Activated CD8-positive, alpha-beta memory T cell treated with anti-CD3 and anti-CD28 coated beads, Interleukin-2, amount 50 U/mL, for 1 hour (primary cell): Measurements from ENCODE around the gene INSRR.

Experiments
- DNase-seq: peaks from one replicate; pipeline ENCODE4 v3.0.0-alpha.2; 2020; ENCODE audit errors: extremely low read depth

INSRR gene

DNA sequence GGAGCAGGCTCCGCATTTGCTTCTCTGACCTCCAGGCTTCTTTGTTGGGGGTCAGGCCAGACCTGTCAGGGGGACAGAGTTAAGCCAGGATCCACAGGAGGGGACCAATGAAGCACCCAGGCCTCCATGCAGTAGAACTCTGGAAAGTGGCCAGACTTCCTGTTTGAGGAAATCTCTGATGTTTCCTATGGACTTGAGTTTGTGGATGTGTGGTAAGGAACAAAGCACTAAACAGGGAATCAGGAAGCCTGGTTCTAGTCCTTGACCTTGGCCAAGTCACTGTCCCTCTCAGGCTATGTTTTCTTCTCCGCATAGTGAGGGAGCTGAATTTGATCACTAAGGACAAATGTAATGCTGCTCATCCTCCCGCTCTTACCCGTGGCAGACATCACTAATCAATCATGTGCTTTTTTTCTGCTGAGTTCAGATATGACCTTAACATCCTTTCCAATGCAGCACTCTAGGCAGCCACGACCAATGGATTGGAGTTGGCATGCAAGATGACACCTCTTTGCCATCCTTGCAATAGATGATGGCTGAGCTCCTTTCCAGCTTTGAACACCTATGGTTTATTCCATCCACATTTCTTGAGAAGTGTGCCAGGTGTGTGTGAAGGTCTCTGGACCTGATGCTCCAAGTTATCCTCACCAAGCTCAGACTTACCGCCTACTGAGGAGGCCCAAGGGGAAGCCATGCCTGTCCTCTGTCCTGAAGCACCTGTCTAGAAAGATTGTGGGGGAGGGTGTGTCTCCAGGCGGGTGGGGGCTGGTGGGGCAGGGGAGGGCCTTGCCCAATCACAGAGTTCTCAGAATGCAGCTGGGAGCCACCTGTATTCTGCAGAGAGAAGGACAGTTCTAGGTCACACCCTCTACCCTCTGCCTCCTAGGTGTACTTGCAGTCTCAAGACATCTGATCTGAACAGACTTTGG, 52.1 kb downstream of the INSRR start:
- no peak for DNase-seq

DNA sequence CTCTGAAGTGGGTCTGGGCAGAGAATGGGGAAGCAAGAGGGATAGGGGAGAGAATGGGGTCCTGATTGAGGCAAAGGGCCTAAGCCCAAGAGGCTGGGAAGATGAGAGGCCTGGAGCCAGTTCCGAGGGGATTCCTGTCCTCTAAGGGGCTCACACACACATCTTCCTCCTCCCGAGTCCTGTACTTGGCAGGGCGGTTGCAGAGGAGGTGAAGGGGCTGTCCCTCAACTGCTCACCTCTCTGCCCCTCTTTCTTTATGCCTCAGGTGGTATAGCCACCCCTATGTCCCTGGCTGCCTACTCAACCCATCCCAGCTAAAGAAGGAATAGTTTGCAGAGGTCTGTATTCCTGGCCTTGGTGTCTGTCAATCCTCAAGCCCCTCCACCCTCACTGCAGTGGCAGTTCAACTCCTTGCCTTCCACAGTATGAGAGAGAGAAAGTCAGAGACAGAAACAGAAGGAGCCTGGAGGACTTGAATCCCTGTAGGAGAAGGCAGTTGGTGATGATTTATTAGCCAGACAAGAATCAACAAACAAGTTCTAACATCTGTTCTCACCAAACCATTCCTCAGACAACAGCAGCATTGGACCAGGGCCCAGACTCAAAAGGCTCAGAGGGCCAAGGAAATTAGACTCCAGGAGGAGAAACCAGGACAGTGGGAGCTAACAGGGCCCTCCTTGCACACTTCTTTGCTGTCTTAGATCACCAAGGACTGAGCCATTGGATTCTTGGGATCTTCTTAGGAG, 53.0 kb downstream of the INSRR start:
- no peak for DNase-seq

DNA sequence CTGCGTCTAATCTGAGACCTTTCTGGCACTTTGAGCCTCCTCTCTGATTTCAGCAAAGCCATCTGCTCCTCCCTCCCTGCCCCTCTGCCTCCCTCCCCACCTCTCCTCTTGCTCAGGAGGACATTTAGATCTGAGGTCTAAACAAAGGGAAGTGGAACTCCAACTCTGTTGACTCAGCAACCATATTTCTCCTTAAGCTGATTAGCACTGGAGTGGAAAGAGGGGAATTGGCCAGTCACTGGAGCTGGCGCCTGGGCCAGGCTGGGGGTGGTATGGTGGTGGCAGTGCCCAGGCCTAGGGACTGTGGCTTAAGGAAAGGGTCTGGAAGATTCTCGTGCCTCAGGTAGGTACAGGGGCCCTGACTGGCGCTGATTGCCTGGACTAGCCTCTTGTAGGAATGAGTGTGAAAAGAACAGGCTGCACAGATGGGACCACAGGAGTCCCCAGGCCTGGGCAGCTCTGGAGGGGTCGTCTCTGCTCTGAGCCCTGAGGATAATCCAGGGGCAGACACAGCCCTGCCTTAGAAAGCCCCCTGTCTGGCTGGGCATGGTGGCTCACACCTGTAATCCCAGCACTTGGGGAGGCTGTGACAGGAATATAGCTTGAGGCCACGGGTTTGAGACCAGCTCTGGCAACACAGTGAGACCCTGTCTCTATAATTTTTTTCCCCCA, 54.2 kb downstream of the INSRR start:
- no peak for DNase-seq

DNA sequence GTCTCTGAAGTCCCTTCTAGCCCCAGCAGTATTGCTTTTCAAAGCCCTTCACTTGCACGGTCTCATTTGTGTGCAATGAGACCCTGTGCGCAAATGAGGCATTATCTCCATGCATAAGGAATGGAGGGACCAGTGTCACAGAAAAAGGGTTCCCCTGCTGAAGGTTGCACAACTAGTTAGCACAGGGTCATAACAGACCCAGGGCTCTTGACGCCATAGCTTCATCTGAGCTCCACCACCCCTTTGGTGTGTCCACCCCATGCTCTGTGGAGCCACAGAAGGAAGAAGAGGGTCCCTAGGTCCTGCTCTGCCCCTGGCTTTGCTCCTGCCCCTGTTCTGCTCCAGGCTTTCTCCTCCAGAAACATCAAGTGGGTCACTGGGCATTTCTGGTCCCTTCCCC, 54.9 kb downstream of the INSRR start:
- no peak for DNase-seq

DNA sequence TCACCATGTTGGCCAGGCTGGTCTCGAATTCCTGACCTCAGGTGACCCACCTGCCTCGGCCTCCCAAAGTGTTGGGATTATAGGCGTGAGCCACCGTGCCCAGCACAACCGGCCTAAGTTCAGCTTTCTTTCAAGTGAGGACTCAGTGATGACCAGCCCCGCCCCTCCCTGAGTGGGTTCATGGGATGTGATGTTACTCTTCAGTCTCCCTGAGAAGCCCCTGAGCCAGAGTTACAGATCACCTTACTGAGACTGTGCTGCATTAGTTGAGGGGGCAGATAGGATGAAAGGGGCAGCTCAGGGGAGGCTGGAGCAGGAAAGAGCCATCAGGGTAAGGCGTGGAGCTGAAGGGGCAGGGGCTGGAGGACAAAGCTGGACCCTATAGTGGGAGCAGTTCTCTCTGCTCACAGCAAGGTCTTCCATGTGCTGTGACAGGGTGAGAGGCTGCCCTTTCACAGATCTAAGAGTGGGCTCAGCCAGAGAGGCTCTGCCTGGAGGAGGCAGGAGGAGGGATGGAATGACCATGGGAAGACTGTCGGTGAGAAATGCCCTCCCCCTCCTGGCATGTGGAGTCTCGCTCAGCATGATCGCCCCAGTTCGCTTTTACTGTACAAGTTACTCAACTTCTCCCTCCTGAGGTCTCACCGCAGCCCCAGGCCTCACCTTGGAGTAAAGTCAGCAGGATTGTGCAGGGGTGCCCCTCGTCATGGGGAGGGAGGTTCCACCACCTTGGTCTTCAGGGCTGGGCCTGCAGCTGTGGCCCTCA, 55.6 kb downstream of the INSRR start:
- no peak for DNase-seq

DNA sequence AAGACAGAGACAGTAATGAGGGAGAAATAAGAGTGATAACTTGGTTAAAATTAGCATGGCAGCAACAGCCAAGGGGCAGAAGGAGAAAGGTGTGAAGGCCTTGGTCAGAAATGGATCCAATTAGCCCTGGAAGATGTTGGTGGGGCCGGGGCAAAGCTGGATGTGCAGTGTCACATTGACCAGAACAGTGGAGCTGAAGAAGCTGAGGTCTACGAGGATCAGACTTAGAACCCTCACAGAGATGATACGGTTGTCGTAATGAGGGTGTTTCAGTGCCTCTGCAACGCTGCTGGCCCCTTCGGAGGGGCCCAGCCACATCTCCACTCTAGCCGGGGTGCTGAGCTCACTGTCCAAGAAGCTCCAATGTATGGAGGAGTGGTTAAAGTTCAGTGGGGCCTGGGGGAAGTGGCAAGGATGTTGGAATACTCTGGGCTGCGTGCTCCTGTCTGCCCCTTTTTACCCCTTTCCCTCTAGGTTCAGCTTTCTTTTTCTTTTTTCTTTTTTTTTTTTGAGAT, 56.4 kb downstream of the INSRR start:
- DNase-seq, result no peak

DNA sequence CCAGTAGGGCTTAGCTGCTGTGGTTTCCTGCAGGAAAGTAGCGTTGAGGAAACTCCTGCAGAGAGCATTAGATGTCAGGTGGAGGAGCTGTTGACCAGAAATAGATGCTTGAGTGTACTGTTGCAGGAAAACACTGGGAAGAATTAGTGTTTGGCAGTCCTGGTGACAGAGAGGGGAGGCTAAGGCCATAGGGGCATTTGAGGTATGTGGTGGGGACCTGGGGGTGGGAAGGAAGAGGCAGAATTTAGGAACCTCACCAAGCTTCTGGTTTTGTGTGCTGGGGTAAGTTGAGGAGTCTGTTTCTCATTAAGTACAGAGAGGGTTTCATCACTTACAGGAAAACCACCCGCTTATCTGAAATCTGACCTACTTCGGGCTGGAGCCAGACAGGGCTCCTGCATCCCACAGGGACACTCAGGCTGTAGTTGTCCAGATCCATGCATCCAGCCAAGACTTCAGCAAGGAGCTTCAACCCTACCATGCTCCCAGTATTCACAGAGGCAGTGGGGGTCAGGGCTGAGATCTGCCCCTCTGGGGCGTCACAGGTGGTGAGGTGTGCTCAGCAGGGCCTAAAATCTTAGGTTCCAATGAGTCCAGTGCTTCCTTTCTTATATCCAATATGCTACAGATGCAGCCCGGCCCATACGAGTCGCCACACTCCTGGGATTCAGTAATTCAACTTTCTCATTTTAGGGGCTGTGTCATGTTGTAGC, 57.4 kb downstream of the INSRR start:
- no peak for DNase-seq

DNA sequence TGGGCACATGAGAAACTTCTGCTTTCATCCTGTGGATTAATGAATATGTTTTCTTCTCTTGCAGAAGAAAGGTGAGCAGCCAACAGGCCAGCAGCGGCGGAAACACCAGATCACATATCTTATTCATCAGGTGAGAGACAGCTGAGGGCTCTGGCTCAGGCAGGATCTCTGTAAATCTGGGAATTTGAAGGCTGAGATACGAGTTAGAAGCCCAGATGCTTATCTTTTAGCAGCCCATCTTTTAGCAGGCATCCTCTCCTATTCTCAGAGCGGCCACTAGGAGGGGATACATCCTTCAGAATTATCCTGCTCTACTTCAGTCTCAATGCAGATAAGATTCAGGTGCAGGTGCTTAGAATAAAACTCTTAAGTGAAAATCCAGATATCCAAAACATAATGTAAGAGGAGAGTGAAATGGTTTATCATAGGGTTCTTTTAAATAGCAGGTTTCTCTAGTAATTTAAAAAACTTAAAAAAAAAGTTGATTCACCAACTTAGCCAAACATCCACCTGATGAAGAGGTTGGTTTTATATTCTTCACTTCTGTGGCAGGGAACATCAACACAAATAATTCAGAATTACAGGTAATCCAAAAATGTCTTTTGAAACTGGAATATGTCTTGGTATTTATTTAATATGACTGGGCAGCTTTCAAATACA, 61.6 kb downstream of the INSRR start:
- DNase-seq, result no peak

DNA sequence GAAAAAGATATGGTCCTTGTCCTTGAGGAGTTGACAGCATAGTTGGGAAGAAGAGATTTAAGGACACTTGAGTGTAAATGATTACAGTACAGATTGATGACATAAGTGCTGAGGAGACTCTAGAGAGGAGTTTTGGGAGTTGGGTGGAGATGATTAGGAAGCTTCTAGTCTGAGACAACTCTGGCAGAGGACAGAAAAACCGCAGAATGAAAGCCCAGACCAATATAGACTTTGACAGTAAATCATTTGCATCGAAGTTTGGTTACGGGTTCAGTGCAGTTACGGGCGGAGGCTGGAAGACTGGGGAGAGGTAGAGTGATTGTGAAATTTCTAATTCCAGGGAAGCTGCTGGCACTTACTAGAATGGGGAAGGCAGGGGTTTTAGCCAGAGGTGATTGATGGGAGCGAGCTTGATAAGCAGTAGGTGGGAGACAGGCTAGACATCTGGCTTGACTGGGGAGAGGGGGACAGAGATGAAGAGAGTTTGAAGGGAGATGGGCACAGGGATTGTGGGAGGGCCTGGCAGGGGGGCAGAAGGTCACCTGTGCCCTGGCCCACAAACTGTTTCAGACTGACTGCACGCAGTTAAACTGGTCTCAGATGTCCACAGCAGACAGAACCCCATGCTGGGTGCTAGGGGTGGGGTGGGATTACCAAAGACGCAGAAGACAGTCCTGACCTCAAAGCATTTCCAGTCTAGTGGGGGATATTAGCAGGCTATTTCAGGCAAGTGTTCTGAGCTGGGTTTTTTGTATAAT, 62.4 kb downstream of the INSRR start:
- DNase-seq, result no peak

DNA sequence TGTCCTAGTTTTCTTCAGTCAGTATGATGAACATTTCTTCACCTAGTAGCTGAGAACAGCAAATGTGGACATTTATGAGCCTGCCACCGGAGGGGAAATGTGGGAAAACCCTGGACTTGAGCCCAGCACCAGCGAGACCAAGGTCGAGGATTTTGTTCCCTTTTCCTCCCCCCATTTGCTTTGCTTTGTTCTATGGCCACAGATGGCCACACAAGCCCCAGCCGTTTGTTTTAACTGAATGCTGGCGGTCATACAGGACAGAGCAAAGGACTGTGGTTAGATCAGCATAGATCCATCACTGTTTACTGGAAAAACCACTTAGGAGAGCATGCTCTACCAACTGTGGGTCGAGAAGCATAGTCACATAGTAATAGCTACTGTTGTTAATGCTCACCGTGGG, 63.1 kb downstream of the INSRR start:
- no peak for DNase-seq

DNA sequence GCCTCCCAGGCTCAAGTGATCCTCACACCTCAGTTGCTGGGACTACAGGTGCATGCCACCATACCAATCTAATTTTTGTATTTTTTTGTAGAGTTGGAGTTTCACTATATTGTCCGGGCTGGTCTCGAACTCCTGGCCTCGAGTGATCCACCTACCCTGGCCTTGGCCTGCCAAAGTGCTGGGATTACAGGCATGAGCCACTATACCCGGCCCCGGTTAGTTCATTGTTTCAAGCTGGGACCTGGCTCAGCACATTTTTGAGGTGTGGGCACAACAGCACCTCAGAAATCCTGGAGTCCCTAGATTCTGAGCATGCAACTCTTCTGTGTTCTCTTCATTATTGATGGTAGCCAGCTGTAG, 63.6 kb downstream of the INSRR start:
- DNase-seq, result no peak

DNA sequence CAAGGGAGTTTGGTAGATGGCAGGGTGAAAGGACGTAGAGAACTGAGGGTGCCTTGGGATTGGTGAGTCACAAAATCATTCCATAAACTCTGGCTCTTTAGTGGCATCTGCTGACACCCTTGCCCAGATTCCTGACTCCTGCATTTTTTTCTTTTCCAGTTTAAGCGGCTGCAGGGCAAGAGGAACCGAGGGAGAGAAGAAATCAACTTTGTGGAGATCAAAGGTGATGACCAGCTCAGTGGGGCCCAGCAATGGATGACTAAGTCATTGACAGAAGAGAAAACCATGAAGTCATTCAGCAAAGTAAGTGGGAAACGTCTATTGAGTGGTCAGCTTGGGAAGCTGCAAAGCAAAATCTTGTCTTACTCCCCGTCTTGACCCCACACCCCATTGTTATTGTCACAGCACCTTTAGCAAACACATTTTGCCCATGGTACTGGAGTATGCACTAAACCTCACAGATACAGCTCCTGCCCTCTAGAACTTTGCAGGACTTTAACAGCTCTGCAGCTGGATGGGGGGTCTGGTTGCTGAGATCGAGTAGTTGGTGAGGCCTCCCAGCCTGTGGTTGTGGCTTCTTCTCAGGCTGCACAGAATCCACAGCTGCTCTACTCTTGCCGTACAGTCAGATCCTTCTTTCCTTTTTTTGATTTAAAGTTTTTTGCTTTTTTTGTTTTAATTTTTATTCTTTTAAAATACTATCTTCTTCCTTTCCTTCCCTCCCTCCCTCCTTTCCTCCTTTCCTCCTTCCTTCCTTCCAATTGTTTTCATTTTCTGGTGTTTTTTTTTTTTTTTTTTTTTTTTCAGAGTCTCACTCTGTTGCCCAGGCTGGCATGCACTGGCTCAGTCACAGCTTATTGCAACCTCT, 64.2 kb downstream of the INSRR start:
- no peak for DNase-seq
